Neuronal stem cell (in vitro differentiated cells): ENCODE results near the gene GRAP2.

Experiments
- DNase-seq: peaks from one replicate; pipeline ENCODE4 v3.0.0-alpha.2; 2013; ENCODE audit warnings: low spot score
- H2AFZ ChIP-seq: one replicate; pipeline ENCODE4 v1.6.1; 2013; ENCODE audit warnings: mild to moderate bottlenecking, low read length, inconsistent platforms
- H2AK5ac ChIP-seq: 2 replicates; pipeline ENCODE4 v1.6.1; 2013; ENCODE audit warnings: low read depth, mild to moderate bottlenecking, inconsistent platforms, low read length, moderate library complexity, mixed read lengths
- H2BK120ac ChIP-seq: 2 replicates; pipeline ENCODE4 v1.6.1; 2013; ENCODE audit warnings: low read depth, mild to moderate bottlenecking, inconsistent platforms, low read length, moderate library complexity, mixed read lengths
- H2BK12ac ChIP-seq: one replicate; pipeline ENCODE4 v1.6.1; 2013; ENCODE audit warnings: low read length, inconsistent platforms
- H2BK15ac ChIP-seq: 2 replicates; pipeline ENCODE4 v1.6.1; 2013; ENCODE audit warnings: mild to moderate bottlenecking, low read length, inconsistent platforms, mixed read lengths
- H2BK5ac ChIP-seq: one replicate; pipeline ENCODE4 v1.6.1; 2013; ENCODE audit warnings: inconsistent platforms, mild to moderate bottlenecking, low read length, moderate library complexity
- H3K14ac ChIP-seq: one replicate; pipeline ENCODE4 v1.6.1; 2013; ENCODE audit warnings: low read length, inconsistent platforms
- H3K18ac ChIP-seq: 2 replicates; pipeline ENCODE4 v1.6.1; 2013; ENCODE audit warnings: low read length, inconsistent platforms
- H3K23ac ChIP-seq: 2 replicates; pipeline ENCODE4 v1.6.1; 2013; ENCODE audit warnings: low read depth, mild to moderate bottlenecking, mixed read lengths, low read length, inconsistent platforms; ENCODE audit not compliant: poor library complexity
- H3K27ac ChIP-seq: replicated peaks from 3 replicates; pipeline ENCODE4 v1.5.1; 2013; ENCODE audit warnings: low read length, inconsistent platforms
- H3K27me3 ChIP-seq, 3 experiments: 2 replicates each; pipeline ENCODE4 v1.6.1; 2013; ENCODE audit warnings: low read length in 3 of 3, mild to moderate bottlenecking in 2 of 3, inconsistent platforms in 1 of 3, low read depth in 1 of 3, mixed read lengths in 1 of 3, moderate library complexity in 1 of 3; ENCODE audit not compliant: control insufficient read depth in 3 of 3, insufficient read depth in 3 of 3
- H3K36me3 ChIP-seq, 2 donors: replicated peaks in 1 of 2; 2 replicates each; pipeline ENCODE4 v1.6.1; 2013; ENCODE audit warnings: low read length in 2 of 2; ENCODE audit not compliant: control insufficient read depth in 2 of 2, insufficient read depth in 2 of 2
- H3K4ac ChIP-seq: 2 replicates; pipeline ENCODE4 v1.6.1; 2013; ENCODE audit warnings: inconsistent platforms, mild to moderate bottlenecking, low read length, moderate library complexity
- H3K4me1 ChIP-seq, 2 donors: 1 replicate in 1 of 2; 2 replicates in 1 of 2; pipeline ENCODE4 v1.6.1; 2013; ENCODE audit warnings: low read length in 2 of 2, low read depth in 1 of 2; ENCODE audit not compliant: control insufficient read depth in 2 of 2, insufficient read depth in 1 of 2
- H3K4me2 ChIP-seq: one replicate; pipeline ENCODE4 v1.6.1; 2013; ENCODE audit warnings: mild to moderate bottlenecking, low read length, inconsistent platforms; ENCODE audit not compliant: insufficient read depth, poor library complexity, severe bottlenecking
- H3K4me3 ChIP-seq, 2 donors: 2 replicates each; pipeline ENCODE4 v1.5.1; 2013; ENCODE audit warnings: low read length in 2 of 2, mild to moderate bottlenecking in 2 of 2, inconsistent platforms in 1 of 2, moderate library complexity in 1 of 2
- H3K79me1 ChIP-seq: one replicate; pipeline ENCODE4 v1.6.1; 2013; ENCODE audit warnings: low read depth, mild to moderate bottlenecking, inconsistent platforms, low read length, moderate library complexity
- H3K9ac ChIP-seq: one replicate; pipeline ENCODE4 v1.6.1; 2013; ENCODE audit warnings: mild to moderate bottlenecking, low read depth, low read length, inconsistent platforms; ENCODE audit not compliant: poor library complexity
- H3K9me3 ChIP-seq, 2 donors: replicated peaks in 1 of 2; 2 replicates each; pipeline versions ENCODE3 to v1.6.1; 2013; ENCODE audit warnings: low read length in 2 of 2, mild to moderate bottlenecking in 2 of 2, inconsistent platforms in 1 of 2, low read depth in 1 of 2, mixed read lengths in 1 of 2, moderate library complexity in 1 of 2; ENCODE audit not compliant: control insufficient read depth in 2 of 2, insufficient read depth in 1 of 2
- H4K8ac ChIP-seq: one replicate; pipeline ENCODE4 v1.6.1; 2013; ENCODE audit warnings: low read depth, mild to moderate bottlenecking, inconsistent platforms, low read length, moderate library complexity
- H4K91ac ChIP-seq: one replicate; pipeline ENCODE4 v1.6.1; 2013; ENCODE audit warnings: low read length, low read depth, mild to moderate bottlenecking, inconsistent platforms; ENCODE audit not compliant: poor library complexity
- WGBS, 2 donors: extraction: QIAGEN DNeasy Blood & Tissue Kit; methylation state at CpG; one replicate each; pipeline ENCODE4 v1.1.7; 2013; ENCODE audit warnings: missing lambda C conversion rate in 2 of 2, mixed read lengths in 1 of 2; ENCODE audit not compliant: insufficient read length in 2 of 2, insufficient replicate concordance in 1 of 2; ENCODE audit errors: extremely low coverage in 2 of 2; 5-methylcytosine and 5-hydroxymethylcytosine counted together

The GRAP2 gene

GRCh38 chr22:39924286-39924685 is 23.4 kb downstream of the GRAP2 start:
- no peak overlapping the region for H2BK15ac ChIP-seq
- no peak overlapping the region for H3K18ac ChIP-seq
- H3K9ac ChIP-seq, result no peak overlapping the region
- H3K23ac ChIP-seq, result no peak overlapping the region
- H3K9me3 ChIP-seq, result no peaks in the 10 kb centered on the region
- H3K4me1 ChIP-seq, result no peaks in the 10 kb centered on the region
- no peak overlapping the region for H3K4me3 ChIP-seq
- no peak overlapping the region for H3K27ac ChIP-seq
- no peak overlapping the region for H3K4ac ChIP-seq
- no peak overlapping the region for H2BK5ac ChIP-seq
- H3K4me2 ChIP-seq, result no peak overlapping the region
- WGBS, 2 donors, result no CpG with 5 or more reads among the region's 18 CpGs
- no peaks in the 10 kb centered on the region for H3K36me3 ChIP-seq
- no peak for DNase-seq
- no peak overlapping the region for H2BK12ac ChIP-seq
- H2BK120ac ChIP-seq, result no peak overlapping the region
- H2AK5ac ChIP-seq, result no peak overlapping the region
- H3K27me3 ChIP-seq, result peaks cover 0 to 4% (median 0%) of the 10 kb centered on the region in 3 experiments
- H3K79me1 ChIP-seq, result no peaks in the 10 kb centered on the region
- H2AFZ ChIP-seq, result no peak overlapping the region
- H4K91ac ChIP-seq, result no peak overlapping the region
- H4K8ac ChIP-seq, result no peak overlapping the region
- no peak overlapping the region for H3K14ac ChIP-seq

- Histone ChIP-seq H3K18ac (no peak overlapping the region), H3K27me3 (peaks cover 0 to 4% (median 0%) of the 10 kb centered on the region in 3 experiments), H2AFZ (no peak overlapping the region), H3K27ac (no peak overlapping the region), H3K4ac (no peak overlapping the region), H3K79me1 (no peaks in the 10 kb centered on the region), H3K36me3 (no peaks in the 10 kb centered on the region), H3K9ac (no peak overlapping the region), H3K4me2 (no peak overlapping the region), H3K4me1 (no peaks in the 10 kb centered on the region), H4K8ac (no peak overlapping the region), H2BK15ac (no peak overlapping the region), H2BK12ac (no peak overlapping the region), H3K14ac (no peak overlapping the region), H3K4me3 (no peak overlapping the region), H2BK120ac (no peak overlapping the region), H2BK5ac (no peak overlapping the region), H3K23ac (no peak overlapping the region), H4K91ac (no peak overlapping the region), H3K9me3 (no peaks in the 10 kb centered on the region), H2AK5ac (no peak overlapping the region)
- WGBS, 2 donors, result no CpG with 5 or more reads among the region's 2 CpGs
- no peak for DNase-seq
Observed at GRCh38 chr22:39925273-39925672, 24.4 kb downstream of the GRAP2 start.

- no peak for DNase-seq
- H3K23ac ChIP-seq, result no peak overlapping the region
- no peak overlapping the region for H2AFZ ChIP-seq
- H2BK5ac ChIP-seq, result no peak overlapping the region
- H2BK15ac ChIP-seq, result no peak overlapping the region
- no peak overlapping the region for H3K27ac ChIP-seq
- H3K9me3 ChIP-seq, result no peaks in the 10 kb centered on the region
- peaks cover 0 to 4% (median 3%) of the 10 kb centered on the region in 3 experiments for H3K27me3 ChIP-seq
- no peak overlapping the region for H3K9ac ChIP-seq
- H3K79me1 ChIP-seq, result no peaks in the 10 kb centered on the region
- H4K8ac ChIP-seq, result no peak overlapping the region
- no peak overlapping the region for H3K4me3 ChIP-seq
- H3K4me2 ChIP-seq, result no peak overlapping the region
- no peak overlapping the region for H3K4ac ChIP-seq
- no CpG with 5 or more reads among the region's 8 CpGs for WGBS, 2 donors
- no peak overlapping the region for H2AK5ac ChIP-seq
- H3K18ac ChIP-seq, result no peak overlapping the region
- no peak overlapping the region for H4K91ac ChIP-seq
- no peak overlapping the region for H2BK12ac ChIP-seq
- no peak overlapping the region for H3K14ac ChIP-seq
- no peak overlapping the region for H2BK120ac ChIP-seq
- no peaks in the 10 kb centered on the region for H3K36me3 ChIP-seq
- no peaks in the 10 kb centered on the region for H3K4me1 ChIP-seq
Observed at GRCh38 chr22:39925909-39926679, 25.2 kb downstream of the GRAP2 start.

- Histone ChIP-seq H3K4me3 (no peak overlapping the region), H3K4ac (no peak overlapping the region), H3K9ac (no peak overlapping the region), H2BK12ac (no peak overlapping the region), H2AFZ (no peak overlapping the region), H3K14ac (no peak overlapping the region), H3K27me3 (peaks cover 0 to 4% (median 3%) of the 10 kb centered on the region in 3 experiments), H2BK15ac (no peak overlapping the region), H3K18ac (no peak overlapping the region), H3K4me1 (no peaks in the 10 kb centered on the region), H3K9me3 (no peaks in the 10 kb centered on the region), H4K8ac (no peak overlapping the region), H3K23ac (no peak overlapping the region), H4K91ac (no peak overlapping the region), H2BK120ac (no peak overlapping the region), H3K27ac (no peak overlapping the region), H3K79me1 (no peaks in the 10 kb centered on the region), H2BK5ac (no peak overlapping the region), H3K36me3 (no peaks in the 10 kb centered on the region), H3K4me2 (no peak overlapping the region), H2AK5ac (no peak overlapping the region)
- DNase-seq, result no peak
- WGBS, 2 donors, result no CpG with 5 or more reads among the region's 5 CpGs
Observed at GRCh38 chr22:39926753-39927152, 25.9 kb downstream of the GRAP2 start.
